NCI-H446 treated with DMSO at 0.1 percent for 48 hours (cell line): ENCODE results near the gene SIX5.
"Not testable (repeated sequence)": the region's sequence is repeated elsewhere in the genome, so short reads cannot be mapped to it uniquely, and the experiment has no call there.

ENCODE experiments used
- DNase-seq: peaks from one replicate; lab custom pipeline; 2025; lab: John Stamatoyannopoulos, UW

The SIX5 gene

DNA sequence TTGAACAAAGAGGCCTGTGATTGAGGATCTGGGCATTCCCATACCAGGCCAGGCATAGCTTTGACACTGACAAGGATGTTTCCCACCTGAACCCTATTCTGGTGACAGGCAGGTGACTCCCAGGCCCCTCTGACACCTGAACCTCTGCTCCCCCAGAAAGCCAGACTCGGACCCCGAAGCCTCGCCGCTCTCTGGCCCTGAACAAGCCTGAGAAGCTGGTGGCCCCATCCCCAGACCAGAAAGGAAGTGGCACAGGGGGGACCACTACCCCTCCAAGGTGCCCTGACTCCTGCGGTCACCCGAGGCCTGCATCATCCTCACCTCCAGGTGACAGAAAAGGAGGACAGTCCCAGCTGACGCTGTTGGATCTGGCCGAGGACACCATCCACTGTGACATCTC is 14.7 kb downstream of the SIX5 start:
- no peak for DNase-seq

DNA sequence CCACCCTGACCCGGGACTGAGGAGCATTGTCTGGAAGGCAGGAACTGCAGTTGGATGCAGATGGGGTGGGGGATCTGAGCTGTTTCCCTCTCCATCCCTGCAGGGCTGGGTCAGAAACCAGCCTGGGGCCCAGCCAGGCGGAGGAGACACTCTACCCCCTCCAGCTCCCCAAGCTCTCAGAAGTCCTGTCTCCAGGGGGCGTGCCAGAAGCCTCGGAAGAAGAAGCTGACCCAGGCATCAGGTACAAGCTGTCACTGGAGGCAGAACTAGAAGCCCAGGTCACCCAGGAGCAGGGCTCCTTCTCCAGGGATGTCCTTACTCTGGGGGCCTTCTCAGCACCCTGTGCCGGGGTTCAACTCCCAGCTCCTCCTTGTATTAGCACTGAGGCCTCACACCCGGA is 15.5 kb downstream of the SIX5 start:
- DNase-seq: no peak

DNA sequence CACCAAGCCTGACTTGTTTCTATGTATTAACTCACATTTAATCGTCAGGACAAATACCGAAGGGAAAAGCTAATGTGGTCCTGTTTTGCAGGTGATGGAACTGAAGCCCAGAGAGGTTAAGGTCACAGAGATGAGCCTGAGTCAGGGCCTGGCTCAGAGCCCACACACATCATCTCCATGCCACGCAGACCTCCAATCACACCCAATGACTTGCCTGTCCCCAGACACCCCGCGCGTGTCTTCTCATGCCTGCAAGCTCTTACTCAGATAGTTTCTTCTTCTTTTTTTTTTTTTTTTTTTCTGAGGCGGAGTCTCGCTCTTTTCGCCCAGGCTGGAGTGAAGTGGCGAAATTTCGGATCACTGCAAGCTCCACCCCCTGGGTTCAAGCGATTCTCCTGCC is 16.4 kb downstream of the SIX5 start:
- no peak for DNase-seq

DNA sequence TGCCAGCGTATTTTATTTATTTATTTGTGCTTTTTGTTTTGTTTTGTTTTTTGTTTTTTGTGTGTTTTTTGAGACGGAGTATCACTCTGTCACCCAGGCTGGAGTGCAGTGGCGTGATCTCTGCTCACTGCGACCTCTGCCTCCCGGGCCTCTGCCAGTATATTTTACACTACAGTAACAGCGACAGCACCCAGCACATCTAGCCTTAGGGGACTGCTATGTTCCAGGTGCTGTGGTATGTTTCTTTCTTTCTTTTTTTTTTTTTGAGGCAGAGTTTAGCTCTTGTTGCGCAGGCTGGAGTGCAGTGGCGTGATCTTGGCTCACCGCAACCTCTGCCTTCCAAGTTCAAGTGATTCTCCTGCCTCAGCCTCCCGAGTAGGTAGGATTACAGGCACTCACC is 17.6 kb downstream of the SIX5 start:
- DNase-seq: not testable (repeated sequence)

DNA sequence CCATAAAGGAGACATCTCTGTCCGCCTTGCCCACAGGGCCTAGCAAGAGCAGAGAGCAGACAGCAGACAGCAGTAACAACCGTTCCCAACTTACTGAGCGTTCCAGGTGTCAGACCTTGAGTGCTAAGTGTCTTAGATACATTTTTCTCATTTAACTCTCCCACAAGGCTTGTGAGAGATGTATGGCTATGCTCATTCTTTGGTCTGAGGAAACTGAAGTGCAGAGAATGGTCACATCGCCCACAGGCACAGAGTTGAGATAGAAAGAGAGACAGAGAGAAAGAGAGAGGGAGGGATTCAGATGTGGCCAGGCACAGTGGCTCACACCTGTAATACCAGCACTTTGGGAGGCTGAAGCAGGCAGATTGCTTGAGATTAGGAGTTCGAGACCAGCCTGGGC is 21.5 kb downstream of the SIX5 start:
- no peak for DNase-seq

DNA sequence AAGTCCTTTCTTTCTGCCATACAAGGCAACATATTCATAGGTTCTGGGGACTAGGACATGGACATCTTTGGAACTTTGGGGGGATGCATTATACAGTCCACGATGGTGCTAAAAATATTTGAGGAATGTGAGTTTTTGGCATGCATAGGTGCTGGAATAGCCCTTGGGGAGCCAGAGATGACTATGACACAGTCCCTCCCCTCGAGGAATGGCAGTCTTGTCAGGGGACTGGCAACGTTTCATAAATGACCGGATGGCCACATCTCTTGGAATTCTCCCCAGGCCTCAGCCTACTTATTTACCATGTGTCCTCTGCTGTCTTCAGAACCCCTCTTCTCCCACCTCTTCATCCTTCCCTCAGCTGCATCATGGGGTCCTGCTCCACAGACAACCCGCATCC is 22.2 kb downstream of the SIX5 start:
- no peak for DNase-seq

DNA sequence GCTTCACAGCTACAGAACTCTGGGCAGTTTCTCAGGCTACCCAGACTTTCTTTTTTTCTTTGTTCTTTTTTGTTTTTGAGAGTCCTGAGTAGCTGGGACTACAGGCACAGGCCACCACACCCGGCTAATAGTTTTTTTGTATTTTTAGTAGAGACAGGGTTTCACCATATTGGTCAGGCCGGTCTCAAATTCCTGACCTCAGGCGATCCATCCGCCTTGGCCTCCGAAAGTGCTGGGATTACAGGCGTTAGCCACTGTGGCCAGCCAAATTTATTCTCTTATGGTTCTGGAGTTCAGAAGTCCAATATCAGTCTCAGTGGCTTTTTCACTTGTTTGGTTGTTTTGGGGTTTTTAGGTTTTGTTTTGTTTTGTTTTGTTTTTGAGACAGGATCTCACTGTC is 23.4 kb downstream of the SIX5 start:
- no peak for DNase-seq

DNA sequence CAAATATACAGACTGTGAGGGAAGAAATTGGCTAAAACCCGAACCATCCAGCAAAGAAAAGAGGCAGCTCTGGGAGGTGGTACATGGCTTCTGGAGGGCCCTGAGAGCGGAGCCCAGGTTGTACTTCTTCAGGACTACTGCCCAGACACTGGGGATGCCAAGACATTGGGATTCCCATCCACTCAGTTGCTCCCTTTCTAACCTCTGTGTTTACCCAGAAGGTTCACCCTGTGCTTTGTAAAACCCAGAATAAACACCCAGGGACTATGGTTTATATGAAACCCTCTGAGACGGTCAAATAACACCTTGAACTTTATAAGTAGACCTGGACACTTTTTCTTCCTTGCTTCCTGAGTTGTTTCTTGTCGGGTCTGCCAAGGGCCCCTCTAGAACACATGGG is 26.1 kb downstream of the SIX5 start:
- DNase-seq: no peak

DNA sequence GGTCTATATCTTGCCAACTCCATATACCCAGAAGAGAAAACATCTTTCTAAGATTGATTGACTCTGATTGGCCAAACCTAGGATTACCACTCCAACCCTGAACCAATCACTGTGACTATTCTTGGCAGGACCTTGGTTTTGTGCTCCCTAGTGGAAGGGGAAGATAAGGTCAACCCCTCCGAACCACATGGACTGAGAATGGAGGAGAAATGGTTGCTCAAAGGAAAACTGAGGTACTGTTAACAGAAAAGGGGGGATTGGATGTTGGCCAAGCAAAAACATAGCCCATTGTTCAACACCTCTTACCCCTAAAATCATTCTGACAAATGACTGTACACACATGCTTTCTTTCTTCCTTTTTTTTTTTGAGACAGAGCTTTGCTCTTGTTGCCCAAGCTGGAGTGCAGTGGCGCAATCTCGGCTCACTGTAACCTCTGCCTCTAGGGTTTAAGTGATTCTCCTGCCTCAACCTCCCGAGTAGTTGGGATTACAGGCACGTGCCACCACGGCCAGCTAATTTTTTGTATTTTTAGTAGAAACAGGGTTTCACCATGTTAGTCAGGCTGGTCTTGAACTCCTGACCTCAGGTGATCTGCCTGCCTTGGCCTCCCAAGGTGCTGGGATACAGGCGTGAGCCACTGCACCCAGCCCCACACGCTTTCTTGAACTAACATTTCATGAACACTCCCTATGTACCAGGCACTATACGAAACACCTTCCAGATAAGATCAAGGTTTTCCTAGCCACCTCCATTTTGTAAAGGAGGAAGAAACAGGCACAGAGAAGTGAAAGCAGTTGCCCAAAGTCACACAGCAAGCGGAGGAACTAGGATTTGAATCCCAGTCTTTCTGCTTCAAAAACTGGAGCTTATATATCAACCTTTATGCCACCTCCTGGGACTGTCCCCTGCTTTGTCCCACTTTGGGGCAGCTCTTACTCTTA is 29.3 kb downstream of the SIX5 start:
- DNase-seq: no peak

DNA sequence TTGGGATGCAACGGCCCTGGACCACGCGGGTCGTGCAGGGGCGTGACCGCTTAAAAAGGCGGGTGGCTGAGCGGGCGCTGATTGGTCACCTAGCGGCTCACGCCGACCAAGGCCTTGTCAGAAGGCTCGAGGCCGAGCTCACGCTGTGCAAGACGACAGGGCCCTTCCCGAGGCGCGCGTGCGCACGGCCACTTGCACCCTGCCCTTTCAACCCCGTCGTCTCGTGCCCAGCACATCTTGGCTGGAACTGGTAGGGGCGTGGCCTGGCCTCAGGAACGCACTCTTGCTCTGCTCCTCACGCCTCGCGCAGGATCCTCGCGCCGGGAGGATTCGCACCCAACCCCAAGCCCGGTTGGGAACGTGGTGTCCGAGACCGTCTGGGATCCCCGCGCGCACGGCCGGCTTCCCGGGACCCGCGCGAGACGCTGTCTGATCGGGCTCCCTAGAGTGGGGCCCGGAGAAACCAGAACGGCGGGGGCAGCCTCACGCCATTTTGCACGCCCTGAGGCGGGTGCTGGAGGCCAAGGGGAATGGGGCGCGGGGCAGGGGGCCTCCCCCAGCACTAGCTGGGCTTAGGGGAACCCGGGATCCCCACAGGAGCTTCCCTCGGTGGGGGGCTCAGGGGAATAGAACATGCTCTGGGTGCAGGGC is 35.8 kb downstream of the SIX5 start, which contains the start of gene MEIOSIN:
Gene MEIOSIN (plus strand): TSS at position 280 of the 651 bp plus-strand sequence. CDS start 1,938 bp downstream, outside the sequence.
- no peak for DNase-seq

DNA sequence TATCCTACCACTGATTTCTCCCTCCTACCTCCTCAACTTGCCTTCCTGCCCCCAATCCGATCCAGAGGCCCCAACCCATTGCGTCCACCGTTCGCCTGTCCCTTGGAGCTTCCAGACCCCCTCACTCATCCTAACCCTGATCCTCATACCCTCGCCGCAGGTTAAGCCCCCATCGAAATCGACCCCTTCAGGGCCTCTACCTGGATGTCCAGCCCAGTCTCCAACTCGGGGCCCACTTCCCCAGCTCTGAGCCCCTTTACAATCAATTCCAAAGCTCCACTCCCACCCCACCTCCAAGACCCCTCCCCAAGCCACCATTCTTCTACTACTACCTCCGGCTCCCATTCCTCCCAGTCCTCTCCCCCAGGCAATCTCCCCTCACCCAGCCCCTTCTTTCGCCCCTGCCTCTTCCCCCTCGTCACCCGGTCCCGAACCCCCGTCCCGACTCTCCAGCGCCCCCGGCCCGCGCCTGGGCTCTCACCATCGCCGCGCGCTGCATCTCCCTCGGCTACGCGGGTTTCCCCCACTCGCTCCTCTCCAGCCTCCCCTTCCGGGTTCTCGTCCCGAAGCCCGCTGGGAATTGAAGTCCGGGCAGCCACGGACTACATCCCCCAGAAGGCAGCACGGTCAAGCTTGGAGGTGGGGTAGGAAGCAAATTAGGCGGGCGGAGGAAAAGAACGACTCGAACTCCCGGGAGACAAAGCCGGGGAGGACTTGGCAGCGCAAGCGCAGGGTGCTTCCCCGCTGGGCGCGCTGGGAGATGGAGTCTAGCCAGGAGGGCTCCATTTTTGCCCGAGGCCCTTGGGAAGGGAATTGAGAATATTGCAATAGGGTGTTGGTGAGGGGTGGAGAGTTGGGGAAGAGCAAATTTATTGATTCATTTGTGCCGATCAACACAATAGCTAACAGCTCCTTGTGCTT is 38.4 kb downstream of the SIX5 start, which contains the start of gene FBXO46:
Gene FBXO46 (minus strand): TSS at position 529 of the 921 bp plus-strand sequence. CDS start 17,401 bp downstream, outside the sequence.
- DNase-seq: peak; percentile 98

DNA sequence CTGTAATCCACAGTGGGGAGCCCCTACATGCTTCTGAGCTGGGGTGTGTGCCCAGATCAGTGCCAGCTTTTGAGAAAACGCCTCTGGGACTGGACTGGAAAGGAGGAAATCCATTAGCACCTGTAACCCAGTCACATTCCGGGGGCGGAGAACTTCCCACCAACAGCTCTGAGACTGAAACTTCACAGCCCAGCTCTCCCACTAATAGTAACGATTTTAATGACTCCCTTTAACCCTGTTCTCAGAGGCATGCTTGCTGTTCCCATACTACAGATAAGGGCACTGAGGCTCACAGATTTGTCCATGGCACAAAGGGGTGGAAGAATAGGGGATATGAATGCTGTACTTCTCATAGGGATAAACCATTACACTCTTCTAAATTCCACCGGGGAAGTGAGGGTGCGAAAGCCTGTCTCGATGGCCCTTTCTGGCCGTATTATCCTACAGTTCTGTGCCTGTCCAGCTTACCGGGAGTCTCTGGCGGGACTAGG is 39.2 kb downstream of the SIX5 start:
- no peak for DNase-seq

DNA sequence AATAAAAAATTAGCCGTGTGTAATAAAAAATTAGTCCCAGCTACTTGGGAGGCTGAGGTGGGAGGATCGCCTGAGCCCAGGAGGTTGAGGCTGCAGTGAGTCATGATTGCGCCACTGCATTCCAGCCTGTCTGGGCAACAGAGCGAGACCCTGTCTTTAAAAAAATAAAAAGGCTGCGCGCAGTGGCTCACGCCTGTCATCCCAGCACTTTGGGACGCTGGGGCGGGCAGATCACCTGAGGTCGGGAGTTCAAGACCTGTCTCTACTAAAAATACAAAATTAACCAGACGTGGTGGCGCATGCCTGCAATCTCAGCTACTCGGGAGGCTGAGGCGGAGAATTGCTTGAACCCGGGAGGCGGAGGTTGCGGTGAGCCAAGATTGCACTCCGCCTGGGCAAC is 40.4 kb downstream of the SIX5 start:
- DNase-seq: not testable (repeated sequence)

DNA sequence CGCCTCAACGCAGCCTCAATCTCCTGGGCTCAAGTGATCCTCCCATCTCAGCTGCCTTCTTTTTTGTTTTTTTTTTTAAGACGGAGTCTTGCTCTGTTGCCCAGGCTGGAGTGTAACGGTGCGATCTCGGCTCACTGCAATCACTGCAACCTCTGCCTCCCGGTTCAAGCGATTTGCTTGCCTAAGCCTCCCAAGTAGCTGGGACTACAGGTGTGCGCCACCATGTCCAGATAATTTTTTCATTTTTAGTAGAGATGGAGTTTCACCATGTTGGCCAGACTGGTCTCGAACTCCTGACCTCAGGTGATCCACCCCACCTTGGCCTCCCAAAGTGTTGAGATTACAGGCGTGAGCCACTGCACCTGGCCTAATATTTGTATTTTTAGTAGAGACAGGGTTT is 49.0 kb downstream of the SIX5 start:
- DNase-seq: not testable (repeated sequence)

DNA sequence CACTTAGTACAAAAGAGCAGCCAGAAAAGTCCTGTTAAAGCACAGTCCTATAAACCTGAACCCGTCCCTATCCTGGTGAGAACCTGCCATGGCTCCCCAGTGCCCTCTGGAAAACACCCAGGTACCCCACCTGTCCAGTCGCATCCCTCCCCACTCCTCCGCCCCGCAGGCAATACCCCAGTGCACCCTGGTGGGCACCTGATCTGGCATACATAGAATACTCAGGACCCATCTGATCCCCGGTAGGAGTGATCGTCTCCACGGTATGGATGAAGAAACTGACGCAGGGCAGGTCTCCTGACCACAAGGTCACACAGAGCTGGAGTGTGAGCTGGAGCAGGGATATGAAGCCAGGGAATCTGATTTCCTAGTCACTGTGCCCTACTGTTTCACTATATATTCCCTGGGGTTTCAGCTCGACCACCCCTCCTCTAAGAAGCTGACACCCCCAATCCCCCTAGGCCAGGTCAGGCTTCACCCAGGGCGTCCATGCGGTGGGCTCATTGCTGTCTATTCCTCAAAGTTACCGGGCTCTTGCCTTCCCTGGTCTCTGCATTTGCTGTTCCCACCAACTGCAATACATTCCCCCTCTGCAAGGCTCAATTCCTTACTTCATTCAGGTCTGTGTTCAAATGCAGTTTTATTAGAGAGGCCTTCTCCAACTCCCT is 50.9 kb downstream of the SIX5 start:
- no peak for DNase-seq

DNA sequence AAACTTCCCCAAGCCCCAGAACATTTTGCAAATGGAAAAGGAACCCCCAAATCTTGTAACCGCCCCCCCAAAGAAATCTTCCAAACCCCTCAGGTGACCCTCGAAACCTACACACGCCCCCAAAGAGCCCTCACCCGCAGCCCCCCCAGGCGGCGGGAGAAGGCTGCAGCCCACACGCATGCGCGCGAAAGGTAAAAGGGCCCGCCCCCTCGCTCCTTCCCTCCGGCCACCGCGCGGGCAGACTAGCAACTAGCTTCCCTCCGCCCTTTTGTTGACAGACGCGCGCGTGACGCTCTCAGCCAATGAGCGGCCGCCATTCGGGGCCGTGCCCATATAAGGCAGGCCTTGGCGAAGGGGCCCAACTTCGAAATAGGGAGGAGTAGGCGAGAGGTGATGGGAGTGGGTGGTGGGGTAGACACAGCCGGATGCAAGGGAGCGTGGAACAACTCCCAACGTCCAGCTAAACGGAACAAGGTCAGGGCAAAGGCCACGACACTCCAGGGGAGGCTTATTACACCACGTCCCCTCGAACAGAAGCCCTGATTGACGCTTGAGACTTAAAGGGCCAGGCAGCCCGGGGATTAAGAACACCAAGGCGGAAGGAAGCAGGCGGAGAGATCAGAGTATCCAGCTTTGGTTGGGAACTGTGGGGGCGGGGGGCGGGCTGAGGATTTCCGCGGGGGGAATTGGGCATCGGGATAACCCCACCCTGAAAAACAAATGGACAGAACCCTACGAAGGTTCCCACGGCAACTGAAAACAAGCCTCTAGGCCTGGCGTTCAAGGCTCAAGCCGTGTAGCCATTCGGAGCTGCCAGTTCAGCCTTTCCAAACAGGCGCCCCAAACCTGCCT is 51.7 kb downstream of the SIX5 start:
- peak; percentile 99 for DNase-seq

DNA sequence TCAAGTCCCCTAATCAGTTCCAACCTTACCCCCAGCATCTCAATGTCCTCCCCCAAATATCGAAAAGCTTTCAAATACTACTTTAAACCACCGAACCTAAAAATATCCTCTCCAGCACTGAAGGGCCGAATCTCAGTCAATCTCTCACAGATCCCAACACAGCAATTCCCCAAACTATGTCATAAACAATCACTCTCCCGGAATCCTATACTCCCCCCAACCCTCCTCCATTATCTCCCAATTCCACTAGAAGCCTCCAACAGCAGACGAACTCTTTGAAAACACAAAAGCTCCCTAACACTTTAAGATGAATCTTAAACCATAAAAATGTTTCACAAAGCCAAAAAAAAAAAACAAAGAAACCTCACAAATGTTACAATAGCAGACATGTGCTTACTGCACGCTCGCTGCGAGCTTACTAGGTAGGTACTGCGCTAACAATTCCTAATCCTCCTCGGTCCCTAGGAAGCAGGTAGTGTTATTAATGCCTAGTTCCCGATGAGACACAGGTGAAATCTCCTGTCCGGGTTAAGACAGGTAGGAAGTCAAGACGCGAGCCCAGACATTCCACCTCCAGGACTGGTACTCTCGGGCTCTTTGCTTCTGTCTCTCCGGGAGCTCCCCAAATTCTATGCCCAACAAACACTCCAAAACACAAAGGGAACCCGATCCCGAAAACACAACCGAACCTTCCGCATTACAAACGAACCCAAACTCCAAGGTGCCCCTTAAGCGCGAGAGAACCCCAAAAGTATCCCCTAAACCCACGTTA is 52.5 kb downstream of the SIX5 start:
- DNase-seq: no peak

DNA sequence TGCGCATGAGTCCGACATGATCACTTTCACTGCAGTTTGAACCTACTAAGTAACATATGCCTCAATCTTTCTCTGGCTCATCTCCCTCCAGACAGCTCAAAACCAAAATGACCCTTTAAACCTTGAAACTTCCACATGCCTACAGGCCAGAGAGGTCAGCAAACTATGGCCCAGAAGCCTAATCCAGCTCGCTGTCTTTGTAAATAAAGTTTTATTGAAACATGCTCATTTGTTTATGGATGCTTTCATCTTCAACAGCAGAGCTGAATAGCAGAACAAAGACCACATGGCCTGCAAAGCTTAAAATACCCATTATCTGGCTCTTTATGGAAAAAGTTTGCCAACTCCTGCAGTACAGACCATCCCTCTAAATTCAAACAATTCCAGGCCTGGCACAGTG is 53.9 kb downstream of the SIX5 start:
- DNase-seq: no peak
